SK-N-SH treated with all-trans-retinoic acid at 6 μM for 48 hours (cell line): ENCODE measurements around the gene MCM9.

Source experiments
- ATAC-seq: fragments of 200-7000 bp; cut with Tn5 transposase; 3 replicates; pipeline ENCODE4 v1.9.1; 2020; ENCODE audit warnings: mild to moderate bottlenecking, moderate library complexity
- BACH2 ChIP-seq: fragments of 250-450 bp; sonication (Bioruptor Pico); IDR thresholded peaks from 2 replicates; pipeline ENCODE4 v1.9.0; 2021; ENCODE audit warnings: mild to moderate bottlenecking, borderline replicate concordance
- CSDC2 ChIP-seq: fragments of 250-450 bp; sonication (Bioruptor Pico); IDR thresholded peaks from 2 replicates; pipeline ENCODE4 v1.5.0; 2020; ENCODE audit warnings: mild to moderate bottlenecking, moderate library complexity
- ESRRG ChIP-seq: fragments of 250-450 bp; sonication (Bioruptor Pico); IDR thresholded peaks from 2 replicates; pipeline ENCODE4 v1.6.1; 2021; ENCODE audit warnings: mild to moderate bottlenecking
- GLIS3 ChIP-seq: fragments of 250-450 bp; sonication (Bioruptor Pico); IDR thresholded peaks from 2 replicates; pipeline ENCODE4 v1.5.0; 2020; ENCODE audit warnings: mild to moderate bottlenecking, moderate library complexity
- ISL1 ChIP-seq: fragments of 250-450 bp; sonication (Bioruptor Pico); IDR thresholded peaks from 2 replicates; pipeline ENCODE4 v2.1.2; 2022; ENCODE audit warnings: mild to moderate bottlenecking, moderate library complexity
- PPARA ChIP-seq: fragments of 250-450 bp; sonication (Bioruptor Pico); IDR thresholded peaks from 2 replicates; pipeline ENCODE4 v1.5.0; 2020; ENCODE audit warnings: mild to moderate bottlenecking, borderline replicate concordance
- RARB ChIP-seq: fragments of 250-450 bp; sonication (Bioruptor Pico); IDR thresholded peaks from 2 replicates; pipeline ENCODE4 v1.8.0; 2021; ENCODE audit warnings: mild to moderate bottlenecking, moderate library complexity
- SNAI2 ChIP-seq: fragments of 250-450 bp; sonication (Bioruptor Pico); IDR thresholded peaks from 2 replicates; pipeline ENCODE4 v1.5.0; 2020; ENCODE audit warnings: mild to moderate bottlenecking, moderate library complexity
- TCF4 ChIP-seq: fragments of 250-450 bp; sonication (Bioruptor Pico); IDR thresholded peaks from 2 replicates; pipeline ENCODE4 v1.8.0; 2021; ENCODE audit warnings: mild to moderate bottlenecking, moderate library complexity, borderline replicate concordance
- TOX ChIP-seq: fragments of 250-450 bp; sonication (Bioruptor Pico); IDR thresholded peaks from 2 replicates; pipeline ENCODE4 v1.8.0; 2021; ENCODE audit warnings: mild to moderate bottlenecking, moderate library complexity, borderline replicate concordance
- ZC3H10 ChIP-seq: fragments of 250-450 bp; sonication (Bioruptor Pico); IDR thresholded peaks from 2 replicates; pipeline ENCODE4 v1.5.1; 2021; ENCODE audit warnings: mild to moderate bottlenecking, moderate library complexity
- ZFP3 ChIP-seq: fragments of 250-450 bp; sonication (Bioruptor Pico); IDR thresholded peaks from 2 replicates; pipeline ENCODE4 v1.5.0; 2020; ENCODE audit warnings: mild to moderate bottlenecking, moderate library complexity
- ZFP30 ChIP-seq: fragments of 450-650 bp; formaldehyde crosslinking; IDR thresholded peaks from 2 replicates; pipeline ENCODE4 v1.5.0; 2022; ENCODE audit warnings: mild to moderate bottlenecking, moderate library complexity
- ZNF565 ChIP-seq: fragments of 450-650 bp; formaldehyde crosslinking; conservative IDR thresholded peaks from 2 replicates; pipeline ENCODE4 v1.5.0; 2020; ENCODE audit warnings: low read depth, mild to moderate bottlenecking, moderate library complexity
- ZNF70 ChIP-seq: fragments of 450-650 bp; formaldehyde crosslinking; IDR thresholded peaks from 2 replicates; pipeline ENCODE4 v1.5.0; 2020; ENCODE audit warnings: mild to moderate bottlenecking, moderate library complexity
- ZNF8 ChIP-seq: fragments of 450-650 bp; formaldehyde crosslinking; IDR thresholded peaks from 2 replicates; pipeline ENCODE4 v1.5.0; 2020; ENCODE audit warnings: mild to moderate bottlenecking, moderate library complexity
- TF ChIP-seq, protein P1 (sequence below): fragments of 250-450 bp; sonication (Bioruptor Pico); IDR thresholded peaks from 2 replicates; pipeline ENCODE4 v1.8.0; 2021; ENCODE audit warnings: low read depth, mild to moderate bottlenecking, moderate library complexity, borderline replicate concordance
- TF ChIP-seq, protein P2 (sequence below): fragments of 250-450 bp; sonication (Bioruptor Pico); IDR thresholded peaks from 2 replicates; pipeline ENCODE4 v1.5.1; 2021; ENCODE audit warnings: mild to moderate bottlenecking, moderate library complexity
- TF ChIP-seq, protein P3 (sequence below): fragments of 250-450 bp; sonication (Bioruptor Pico); IDR thresholded peaks from 2 replicates; pipeline ENCODE4 v1.5.1; 2020; ENCODE audit warnings: low read depth, mild to moderate bottlenecking, moderate library complexity
- TF ChIP-seq, protein P4 (sequence below): fragments of 250-450 bp; sonication (Bioruptor Pico); IDR thresholded peaks from 2 replicates; pipeline ENCODE4 v1.8.0; 2020; ENCODE audit warnings: mild to moderate bottlenecking, moderate library complexity, borderline replicate concordance

MCM9 gene

DNA sequence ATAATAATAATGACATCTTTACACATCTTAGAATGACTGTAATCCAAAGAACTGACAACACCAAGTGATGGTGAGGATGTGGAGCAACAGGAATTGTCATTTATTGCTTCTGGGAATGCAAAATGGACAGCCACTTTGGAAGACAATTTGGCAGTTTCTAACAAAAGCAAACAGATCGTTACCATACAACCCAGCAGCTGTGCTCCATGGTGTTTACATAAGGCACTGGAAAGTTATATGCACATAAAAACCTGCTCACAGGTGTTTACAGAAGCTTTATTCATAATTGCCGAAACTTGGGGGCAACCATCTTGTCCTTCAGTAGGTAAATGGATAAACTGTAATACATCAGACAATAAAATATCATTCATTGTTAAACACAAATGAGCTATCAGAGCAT, 59.3 kb downstream of the MCM9 start:
- TF ChIP-seq BACH2 = no peak
- no peak for TF ChIP-seq TCF4 (CRISPR knock-in tag)
- no peak for ATAC-seq

DNA sequence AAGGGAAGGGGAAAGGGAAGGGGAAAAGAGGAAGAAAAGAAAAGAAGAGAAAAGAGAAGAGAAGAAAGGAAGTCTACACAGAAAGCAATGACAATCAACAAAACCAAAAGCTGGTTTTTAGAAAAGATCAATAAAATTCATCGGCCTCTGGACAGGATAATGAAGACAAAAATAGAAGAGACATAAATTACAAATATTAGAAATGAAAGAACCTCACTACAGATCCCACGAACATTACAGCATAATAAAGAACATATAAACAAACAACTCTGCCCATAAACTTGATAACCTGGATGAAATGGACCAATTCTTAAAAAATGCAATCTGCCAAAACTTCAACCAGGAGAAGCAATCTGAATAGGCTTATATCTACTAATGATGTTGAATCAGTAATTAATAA, 61.7 kb downstream of the MCM9 start:
- no peak for ATAC-seq
- TF ChIP-seq, protein P1, sequence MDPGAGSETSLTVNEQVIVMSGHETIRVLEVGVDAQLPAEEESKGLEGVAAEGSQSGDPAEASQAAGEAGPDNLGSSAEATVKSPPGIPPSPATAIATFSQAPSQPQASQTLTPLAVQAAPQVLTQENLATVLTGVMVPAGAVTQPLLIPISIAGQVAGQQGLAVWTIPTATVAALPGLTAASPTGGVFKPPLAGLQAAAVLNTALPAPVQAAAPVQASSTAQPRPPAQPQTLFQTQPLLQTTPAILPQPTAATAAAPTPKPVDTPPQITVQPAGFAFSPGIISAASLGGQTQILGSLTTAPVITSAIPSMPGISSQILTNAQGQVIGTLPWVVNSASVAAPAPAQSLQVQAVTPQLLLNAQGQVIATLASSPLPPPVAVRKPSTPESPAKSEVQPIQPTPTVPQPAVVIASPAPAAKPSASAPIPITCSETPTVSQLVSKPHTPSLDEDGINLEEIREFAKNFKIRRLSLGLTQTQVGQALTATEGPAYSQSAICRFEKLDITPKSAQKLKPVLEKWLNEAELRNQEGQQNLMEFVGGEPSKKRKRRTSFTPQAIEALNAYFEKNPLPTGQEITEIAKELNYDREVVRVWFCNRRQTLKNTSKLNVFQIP (CRISPR knock-in tag) = no peak
- no peak for TF ChIP-seq ZFP30

DNA sequence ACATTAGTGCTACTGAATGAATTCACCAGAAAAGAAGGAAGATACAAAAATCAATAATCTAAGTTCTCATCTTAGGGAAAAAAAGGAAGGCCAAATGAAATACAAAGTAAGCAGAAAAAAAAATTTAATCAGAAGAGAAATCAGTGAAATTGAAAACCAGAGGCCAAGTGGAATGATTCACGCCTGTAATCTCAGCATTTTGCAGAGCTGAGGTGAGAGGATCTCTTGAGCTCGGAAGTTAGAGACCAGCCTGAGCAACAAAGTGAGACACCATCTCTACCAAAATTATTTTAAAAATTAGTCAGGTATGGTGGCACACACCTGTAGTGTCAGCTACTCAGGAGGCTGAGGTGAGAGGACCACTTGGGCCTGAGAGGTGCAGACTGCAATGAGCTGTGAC, 62.2 kb downstream of the MCM9 start:
- no peak for ATAC-seq
- TF ChIP-seq BACH2 (no peak), TOX (CRISPR knock-in tag) (no peak), CSDC2 (CRISPR knock-in tag) (no peak), GLIS3 (no peak), ZNF70 (CRISPR knock-in tag) (no peak), PPARA (no peak), ESRRG (CRISPR knock-in tag) (no peak), RARB (CRISPR knock-in tag) (no peak), ZNF565 (CRISPR knock-in tag) (no peak), ZFP3 (CRISPR knock-in tag) (no peak), ZNF8 (CRISPR knock-in tag) (no peak), ISL1 (CRISPR knock-in tag) (no peak), ZFP30 (no peak), ZC3H10 (CRISPR knock-in tag) (no peak)
- TF ChIP-seq, protein P2, sequence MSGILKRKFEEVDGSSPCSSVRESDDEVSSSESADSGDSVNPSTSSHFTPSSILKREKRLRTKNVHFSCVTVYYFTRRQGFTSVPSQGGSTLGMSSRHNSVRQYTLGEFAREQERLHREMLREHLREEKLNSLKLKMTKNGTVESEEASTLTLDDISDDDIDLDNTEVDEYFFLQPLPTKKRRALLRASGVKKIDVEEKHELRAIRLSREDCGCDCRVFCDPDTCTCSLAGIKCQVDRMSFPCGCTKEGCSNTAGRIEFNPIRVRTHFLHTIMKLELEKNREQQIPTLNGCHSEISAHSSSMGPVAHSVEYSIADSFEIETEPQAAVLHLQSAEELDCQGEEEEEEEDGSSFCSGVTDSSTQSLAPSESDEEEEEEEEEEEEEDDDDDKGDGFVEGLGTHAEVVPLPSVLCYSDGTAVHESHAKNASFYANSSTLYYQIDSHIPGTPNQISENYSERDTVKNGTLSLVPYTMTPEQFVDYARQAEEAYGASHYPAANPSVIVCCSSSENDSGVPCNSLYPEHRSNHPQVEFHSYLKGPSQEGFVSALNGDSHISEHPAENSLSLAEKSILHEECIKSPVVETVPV = no peak

DNA sequence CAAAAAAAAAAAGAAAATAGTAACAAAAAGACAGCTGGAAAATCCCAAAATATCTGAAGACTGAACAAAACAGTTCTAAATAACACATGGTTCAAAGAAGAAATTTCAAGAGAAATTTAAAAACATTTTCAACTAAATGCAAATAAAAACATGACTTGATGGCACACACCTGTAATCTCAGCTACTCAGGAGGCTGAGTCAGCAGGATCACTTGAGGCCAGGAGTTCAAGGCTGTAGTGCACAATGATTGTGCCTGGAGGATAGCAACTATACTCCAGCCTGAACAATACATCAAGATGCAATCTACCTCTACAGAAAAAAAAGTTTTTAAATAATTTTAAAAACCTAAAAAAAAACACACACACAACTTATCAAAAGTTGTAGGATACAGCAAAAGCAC, 62.6 kb downstream of the MCM9 start:
- no peak for ATAC-seq
- TF ChIP-seq, protein P3, sequence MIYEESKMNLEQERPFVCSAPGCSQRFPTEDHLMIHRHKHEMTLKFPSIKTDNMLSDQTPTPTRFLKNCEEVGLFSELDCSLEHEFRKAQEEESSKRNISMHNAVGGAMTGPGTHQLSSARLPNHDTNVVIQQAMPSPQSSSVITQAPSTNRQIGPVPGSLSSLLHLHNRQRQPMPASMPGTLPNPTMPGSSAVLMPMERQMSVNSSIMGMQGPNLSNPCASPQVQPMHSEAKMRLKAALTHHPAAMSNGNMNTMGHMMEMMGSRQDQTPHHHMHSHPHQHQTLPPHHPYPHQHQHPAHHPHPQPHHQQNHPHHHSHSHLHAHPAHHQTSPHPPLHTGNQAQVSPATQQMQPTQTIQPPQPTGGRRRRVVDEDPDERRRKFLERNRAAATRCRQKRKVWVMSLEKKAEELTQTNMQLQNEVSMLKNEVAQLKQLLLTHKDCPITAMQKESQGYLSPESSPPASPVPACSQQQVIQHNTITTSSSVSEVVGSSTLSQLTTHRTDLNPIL = no peak
- TF ChIP-seq ZNF565 (CRISPR knock-in tag) = no peak
- TF ChIP-seq, protein P1 (CRISPR knock-in tag) = no peak
- TF ChIP-seq ZNF70 (CRISPR knock-in tag) = no peak
- TF ChIP-seq, protein P2 = no peak
- no peak for TF ChIP-seq ISL1 (CRISPR knock-in tag)
- no peak for TF ChIP-seq RARB (CRISPR knock-in tag)
- TF ChIP-seq, protein P4, sequence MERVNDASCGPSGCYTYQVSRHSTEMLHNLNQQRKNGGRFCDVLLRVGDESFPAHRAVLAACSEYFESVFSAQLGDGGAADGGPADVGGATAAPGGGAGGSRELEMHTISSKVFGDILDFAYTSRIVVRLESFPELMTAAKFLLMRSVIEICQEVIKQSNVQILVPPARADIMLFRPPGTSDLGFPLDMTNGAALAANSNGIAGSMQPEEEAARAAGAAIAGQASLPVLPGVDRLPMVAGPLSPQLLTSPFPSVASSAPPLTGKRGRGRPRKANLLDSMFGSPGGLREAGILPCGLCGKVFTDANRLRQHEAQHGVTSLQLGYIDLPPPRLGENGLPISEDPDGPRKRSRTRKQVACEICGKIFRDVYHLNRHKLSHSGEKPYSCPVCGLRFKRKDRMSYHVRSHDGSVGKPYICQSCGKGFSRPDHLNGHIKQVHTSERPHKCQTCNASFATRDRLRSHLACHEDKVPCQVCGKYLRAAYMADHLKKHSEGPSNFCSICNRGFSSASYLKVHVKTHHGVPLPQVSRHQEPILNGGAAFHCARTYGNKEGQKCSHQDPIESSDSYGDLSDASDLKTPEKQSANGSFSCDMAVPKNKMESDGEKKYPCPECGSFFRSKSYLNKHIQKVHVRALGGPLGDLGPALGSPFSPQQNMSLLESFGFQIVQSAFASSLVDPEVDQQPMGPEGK = no peak
- TF ChIP-seq ZC3H10 (CRISPR knock-in tag) = no peak
- no peak for TF ChIP-seq ZNF8 (CRISPR knock-in tag)
- TF ChIP-seq ZFP3 (CRISPR knock-in tag) = no peak
- no peak for TF ChIP-seq CSDC2 (CRISPR knock-in tag)
- no peak for TF ChIP-seq SNAI2
- no peak for TF ChIP-seq GLIS3
- TF ChIP-seq BACH2 = no peak
